ENCODE results near the gene MPPED2.

The MPPED2 gene

DNA sequence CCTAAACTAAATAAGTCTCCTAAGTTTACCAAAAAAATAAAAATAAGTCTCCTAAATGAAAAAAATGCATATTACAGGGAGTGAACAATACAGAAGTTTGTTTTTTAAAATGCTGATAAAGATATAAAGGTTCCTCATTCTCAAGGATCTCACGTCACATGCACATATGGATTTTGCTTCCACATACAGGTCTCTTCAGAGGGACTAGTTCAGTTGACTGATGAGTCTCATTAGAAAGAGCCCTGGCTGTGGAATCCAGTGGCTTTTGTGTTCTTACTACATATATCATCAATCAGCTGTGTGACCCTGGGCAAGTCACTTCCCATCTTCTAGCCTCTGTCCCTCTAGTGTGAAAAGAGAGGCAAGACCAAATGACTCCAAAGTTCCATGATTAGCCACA lies 43.1 kb downstream of the MPPED2 start:
- H3K4me3 ChIP-seq (ENCODE audit: low read depth, low read length): no peak overlapping the region
- no peak for TF ChIP-seq CTCF (IDR thresholded peaks at IDR 0.05; ENCODE audit: low read depth, low read length, missing control alignments)
- DNase-seq (ENCODE audit: low read depth): no peak
- in situ Hi-C loops (cut with HindIII; ENCODE audit: low sequenced_read_pairs): no loop called here

GRCh38 chr11:30540781-30541180 lies 45.4 kb downstream of the MPPED2 start:
- no peak for DNase-seq (ENCODE audit: low read depth)
- in situ Hi-C loops (cut with HindIII; ENCODE audit: low sequenced_read_pairs): no loop called here
- TF ChIP-seq CTCF (IDR thresholded peaks at IDR 0.05; ENCODE audit: low read depth, low read length, missing control alignments): no peak
- H3K4me3 ChIP-seq (ENCODE audit: low read depth, low read length): no peak overlapping the region

GRCh38 chr11:30538251-30538650 lies 47.9 kb downstream of the MPPED2 start:
- in situ Hi-C loops (cut with HindIII; ENCODE audit: low sequenced_read_pairs): no loop called here
- H3K4me3 ChIP-seq (ENCODE audit: low read depth, low read length): no peak overlapping the region
- no peak for DNase-seq (ENCODE audit: low read depth)
- TF ChIP-seq CTCF (IDR thresholded peaks at IDR 0.05; ENCODE audit: low read depth, low read length, missing control alignments): no peak

DNA sequence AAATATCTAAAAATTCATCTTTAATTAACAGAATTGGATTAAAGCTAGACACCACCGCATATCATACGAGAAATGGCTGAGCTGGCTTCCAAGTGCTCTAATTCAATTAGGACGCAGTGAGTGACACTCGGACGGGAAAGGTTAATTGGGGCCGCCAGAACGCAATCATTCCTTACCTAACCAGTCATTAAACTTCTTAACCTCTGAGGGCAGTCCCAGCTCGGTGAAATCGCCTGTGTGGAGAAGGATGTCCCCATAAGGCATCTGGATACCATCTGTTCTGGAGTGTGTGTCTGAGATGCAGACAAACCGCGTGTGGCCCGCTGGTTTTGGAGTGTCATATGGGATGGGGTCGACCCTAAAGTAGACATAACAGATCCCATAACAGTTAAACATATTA lies 50.3 kb downstream of the MPPED2 start:
- TF ChIP-seq CTCF (IDR thresholded peaks at IDR 0.05; ENCODE audit: low read depth, low read length, missing control alignments): no peak
- no peak overlapping the region for H3K4me3 ChIP-seq (ENCODE audit: low read depth, low read length)
- in situ Hi-C loops (cut with HindIII; ENCODE audit: low sequenced_read_pairs): no loop called here
- no peak for DNase-seq (ENCODE audit: low read depth)

GRCh38 chr11:30533445-30533947 lies 52.7 kb downstream of the MPPED2 start:
- TF ChIP-seq CTCF (IDR thresholded peaks at IDR 0.05; ENCODE audit: low read depth, low read length, missing control alignments): no peak
- H3K4me3 ChIP-seq (ENCODE audit: low read depth, low read length): no peak overlapping the region
- DNase-seq (ENCODE audit: low read depth): no peak
- in situ Hi-C loops (cut with HindIII; ENCODE audit: low sequenced_read_pairs): no loop called here

- no peak for DNase-seq (ENCODE audit: low read depth)
- no peak overlapping the region for H3K4me3 ChIP-seq (ENCODE audit: low read depth, low read length)
- TF ChIP-seq CTCF (IDR thresholded peaks at IDR 0.05; ENCODE audit: low read depth, low read length, missing control alignments): no peak
- in situ Hi-C loops (cut with HindIII; ENCODE audit: low sequenced_read_pairs): no loop called here
Measured at GRCh38 chr11:30527566-30527965, 58.6 kb downstream of the MPPED2 start.

DNA sequence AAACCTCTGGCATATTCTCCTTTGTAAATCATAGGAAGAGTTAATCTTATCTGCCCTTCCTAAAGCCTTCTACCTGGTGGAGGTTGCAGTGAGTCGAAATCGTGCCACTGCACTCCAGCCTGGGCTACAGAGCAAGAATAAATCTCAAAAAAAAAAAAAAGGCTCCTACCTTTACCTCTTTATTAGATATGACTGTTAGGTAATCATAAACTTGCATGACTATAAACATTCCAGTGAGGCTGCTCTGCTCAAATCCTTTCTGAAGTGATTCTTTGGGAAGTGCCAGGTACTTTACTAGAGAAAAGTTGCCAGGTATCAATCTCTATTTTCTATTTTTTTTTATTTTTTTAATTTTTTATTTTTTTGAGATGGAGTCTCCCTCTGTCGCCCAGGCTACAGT lies 59.6 kb downstream of the MPPED2 start:
- no peak for DNase-seq (ENCODE audit: low read depth)
- no peak for TF ChIP-seq CTCF (IDR thresholded peaks at IDR 0.05; ENCODE audit: low read depth, low read length, missing control alignments)
- no peak overlapping the region for H3K4me3 ChIP-seq (ENCODE audit: low read depth, low read length)
- in situ Hi-C loops (cut with HindIII; ENCODE audit: low sequenced_read_pairs): no loop called here

All from astrocyte of the cerebellum (primary cell).